Mesodermal cell (in vitro differentiated cells): Measurements from ENCODE around the gene DDX27.

Experiments
- H3K27ac ChIP-seq: 2 replicates; pipeline ENCODE4 v1.7.0; 2013; ENCODE audit warnings: mild to moderate bottlenecking, low read depth, low read length, moderate library complexity; ENCODE audit not compliant: severe bottlenecking
- H3K36me3 ChIP-seq: 2 replicates; pipeline ENCODE4 v1.7.1; 2013; ENCODE audit warnings: mild to moderate bottlenecking, low read length, moderate library complexity; ENCODE audit not compliant: control insufficient read depth, insufficient read depth
- H3K4me1 ChIP-seq: one replicate; pipeline ENCODE4 v1.7.1; 2013; ENCODE audit warnings: mild to moderate bottlenecking, low read length; ENCODE audit not compliant: insufficient read depth, control insufficient read depth, poor library complexity, severe bottlenecking
- H3K4me3 ChIP-seq: 2 replicates; pipeline ENCODE4 v1.7.0; 2013; ENCODE audit warnings: low read length, control low read depth, mild to moderate bottlenecking; ENCODE audit not compliant: insufficient read depth, poor library complexity, severe bottlenecking; ENCODE audit errors: extremely low read depth
- H3K9me3 ChIP-seq: 2 replicates; pipeline ENCODE4 v1.7.1; 2013; ENCODE audit warnings: mild to moderate bottlenecking, low read length, moderate library complexity; ENCODE audit not compliant: control insufficient read depth
- WGBS, 2 experiments: methylation state at CpG; one replicate each; pipeline ENCODE4 v1.1.5; 2013; ENCODE audit warnings: missing lambda C conversion rate in 2 of 2; ENCODE audit not compliant: insufficient coverage in 2 of 2; 5-methylcytosine and 5-hydroxymethylcytosine counted together

DDX27 gene

DNA sequence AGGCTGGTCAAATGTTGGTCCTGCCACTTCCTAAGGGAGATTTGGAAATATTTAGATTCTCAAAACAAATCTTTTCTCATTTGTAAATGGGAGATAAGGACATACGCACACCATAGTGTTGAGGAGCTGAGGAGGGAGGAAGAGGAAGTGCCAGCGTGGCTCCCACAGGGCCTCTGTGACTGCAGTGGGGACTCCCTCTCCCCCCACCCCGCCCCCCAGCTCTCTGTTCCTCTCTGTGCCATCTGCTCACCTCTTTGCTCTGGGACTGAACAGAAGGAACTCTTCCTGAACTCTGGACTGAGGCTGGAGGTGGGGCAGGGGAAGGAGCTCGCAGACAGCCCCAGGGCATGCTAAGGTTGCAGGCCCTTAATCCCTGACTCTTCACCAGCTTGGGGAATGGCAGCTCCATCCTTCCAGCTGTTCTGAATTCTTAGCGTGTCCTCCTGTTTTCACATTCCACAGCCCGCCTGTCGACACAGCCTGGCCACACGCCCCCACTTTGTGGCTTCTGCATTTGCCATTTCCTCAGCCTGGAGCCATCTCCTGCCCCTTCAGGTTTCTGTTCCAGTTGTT is 11.4 kb downstream of the DDX27 start:
- Histone ChIP-seq H3K36me3 (peaks cover 85% of the 10 kb centered on the region), H3K4me3 (no peak overlapping the region), H3K9me3 (no peaks in the 10 kb centered on the region), H3K27ac (peak overlapping the region; percentile 57), H3K4me1 (peaks cover 18% of the 10 kb centered on the region)
- WGBS, 2 experiments: 83 to 89% methylated on average over 5 of the region's 8 CpGs

DNA sequence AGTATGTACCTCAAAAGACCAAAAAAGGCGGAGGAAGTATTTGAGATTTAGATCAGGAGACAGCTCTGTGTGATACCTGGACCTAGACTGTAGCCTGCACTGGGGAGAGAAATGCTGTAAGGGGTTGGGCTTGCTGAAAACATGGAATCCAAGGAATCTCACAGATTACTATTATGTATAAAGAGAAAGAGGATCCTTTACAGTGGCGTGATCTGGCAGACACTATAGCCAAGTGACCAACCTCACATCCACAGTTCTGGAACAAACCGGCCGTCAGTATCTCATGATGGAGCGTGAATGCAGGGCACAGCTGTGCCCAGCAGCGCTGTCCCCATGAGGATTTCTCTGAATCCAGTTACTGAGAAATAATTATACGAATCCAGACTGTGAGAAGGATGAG is 12.3 kb downstream of the DDX27 start:
- 80 to 82% methylated on average over 6 of the region's 7 CpGs for WGBS, 2 experiments
- H3K27ac ChIP-seq: no peak overlapping the region
- no peak overlapping the region for H3K4me3 ChIP-seq

DNA sequence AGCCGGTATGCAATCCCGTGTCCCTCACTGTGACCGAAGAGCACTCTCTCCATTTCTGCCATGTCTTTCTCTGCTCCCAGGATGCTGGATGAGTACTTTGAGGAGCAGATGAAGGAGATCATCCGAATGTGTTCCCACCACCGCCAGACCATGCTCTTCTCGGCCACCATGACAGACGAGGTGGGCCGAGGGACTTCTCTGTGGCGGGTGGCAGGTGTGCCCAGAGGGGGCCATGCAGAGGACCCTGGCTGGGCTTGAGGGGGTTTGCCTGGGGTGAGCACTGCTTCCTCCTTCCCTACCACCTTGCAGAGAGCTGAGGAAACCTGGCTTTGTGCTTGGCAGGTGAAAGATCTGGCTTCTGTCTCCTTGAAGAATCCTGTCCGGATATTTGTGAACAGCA is 14.0 kb downstream of the DDX27 start:
- Histone ChIP-seq H3K4me3 (no peak overlapping the region), H3K9me3 (no peaks in the 10 kb centered on the region), H3K27ac (no peak overlapping the region), H3K36me3 (peaks cover 86% of the 10 kb centered on the region), H3K4me1 (peaks cover 18% of the 10 kb centered on the region)
- 88 to 98% methylated on average over 6 to 10 of the region's 10 CpGs for WGBS, 2 experiments

More for the DNA sequence above, 12.3 kb downstream of the DDX27 start:
- H3K36me3 ChIP-seq: peaks cover 83% of the 10 kb centered on the region
- no peaks in the 10 kb centered on the region for H3K9me3 ChIP-seq
- peaks cover 18% of the 10 kb centered on the region for H3K4me1 ChIP-seq

DNA sequence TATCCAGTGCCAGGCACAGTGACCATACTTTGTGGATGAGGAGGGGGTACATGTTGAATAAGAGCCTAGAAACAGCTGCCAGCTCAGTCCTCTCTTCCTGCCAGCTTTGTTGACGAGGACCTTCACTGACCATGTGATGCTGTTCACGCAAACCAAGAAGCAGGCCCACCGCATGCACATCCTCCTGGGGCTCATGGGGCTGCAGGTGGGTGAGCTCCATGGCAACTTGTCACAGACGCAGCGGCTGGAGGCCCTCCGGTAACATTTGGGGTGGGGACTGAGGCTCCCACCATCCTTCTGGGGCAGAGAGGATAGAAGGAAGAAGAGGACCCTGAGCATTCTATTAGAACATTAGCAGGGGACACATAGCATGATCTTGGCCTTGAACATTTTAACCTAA is 15.6 kb downstream of the DDX27 start:
- Histone ChIP-seq H3K36me3 (peaks cover 87% of the 10 kb centered on the region), H3K4me1 (peaks cover 15% of the 10 kb centered on the region), H3K27ac (no peak overlapping the region), H3K4me3 (no peak overlapping the region), H3K9me3 (no peaks in the 10 kb centered on the region)
- 90 to 96% methylated on average over 5 to 6 of the region's 6 CpGs for WGBS, 2 experiments

DNA sequence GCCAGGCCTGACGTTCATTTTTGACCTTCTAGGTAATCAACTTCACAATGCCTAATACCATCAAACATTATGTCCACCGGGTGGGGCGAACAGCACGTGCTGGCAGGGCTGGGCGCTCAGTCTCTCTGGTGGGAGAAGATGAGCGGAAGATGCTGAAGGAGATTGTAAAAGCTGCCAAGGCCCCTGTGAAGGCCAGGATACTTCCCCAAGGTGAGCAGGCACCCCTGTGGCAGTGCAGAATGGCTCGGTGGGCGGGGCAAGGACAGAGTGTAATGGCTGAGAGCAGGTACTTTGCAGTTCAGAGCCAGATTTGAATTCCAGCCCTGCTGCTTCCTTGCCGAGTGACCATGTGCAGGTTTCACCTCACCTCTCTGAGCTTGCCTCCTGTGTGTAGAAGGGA is 17.1 kb downstream of the DDX27 start:
- H3K36me3 ChIP-seq: peaks cover 83% of the 10 kb centered on the region
- peaks cover under 1% of the 10 kb centered on the region for H3K4me1 ChIP-seq
- 96 to 100% methylated on average over 1 to 5 of the region's 9 CpGs for WGBS, 2 experiments
- H3K27ac ChIP-seq: no peak overlapping the region
- no peaks in the 10 kb centered on the region for H3K9me3 ChIP-seq
- no peak overlapping the region for H3K4me3 ChIP-seq

DNA sequence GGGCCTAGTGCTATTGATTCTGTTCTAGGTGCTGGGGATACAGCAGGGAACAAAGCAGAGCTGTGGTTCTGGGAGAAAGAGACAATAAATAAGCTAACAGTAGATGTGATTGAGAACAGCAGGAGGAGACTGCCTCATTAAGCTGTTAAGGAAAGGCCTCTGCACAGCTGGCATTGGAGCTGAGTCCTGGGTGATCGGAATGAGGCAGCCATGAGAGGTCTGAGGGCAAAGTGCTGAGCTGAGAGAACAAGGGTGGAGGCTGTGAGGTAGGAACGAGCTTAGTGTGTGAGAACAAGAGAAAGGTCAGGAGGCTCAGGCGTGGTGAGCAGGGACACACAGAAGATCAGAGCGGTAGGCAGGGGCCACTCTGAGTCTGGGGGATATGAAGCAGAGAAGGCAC is 18.3 kb downstream of the DDX27 start:
- 88 to 94% methylated on average over 1 to 2 of the region's 4 CpGs for WGBS, 2 experiments
- H3K4me1 ChIP-seq: no peaks in the 10 kb centered on the region
- no peaks in the 10 kb centered on the region for H3K9me3 ChIP-seq
- no peak overlapping the region for H3K27ac ChIP-seq
- H3K4me3 ChIP-seq: no peak overlapping the region
- peaks cover 87% of the 10 kb centered on the region for H3K36me3 ChIP-seq

DNA sequence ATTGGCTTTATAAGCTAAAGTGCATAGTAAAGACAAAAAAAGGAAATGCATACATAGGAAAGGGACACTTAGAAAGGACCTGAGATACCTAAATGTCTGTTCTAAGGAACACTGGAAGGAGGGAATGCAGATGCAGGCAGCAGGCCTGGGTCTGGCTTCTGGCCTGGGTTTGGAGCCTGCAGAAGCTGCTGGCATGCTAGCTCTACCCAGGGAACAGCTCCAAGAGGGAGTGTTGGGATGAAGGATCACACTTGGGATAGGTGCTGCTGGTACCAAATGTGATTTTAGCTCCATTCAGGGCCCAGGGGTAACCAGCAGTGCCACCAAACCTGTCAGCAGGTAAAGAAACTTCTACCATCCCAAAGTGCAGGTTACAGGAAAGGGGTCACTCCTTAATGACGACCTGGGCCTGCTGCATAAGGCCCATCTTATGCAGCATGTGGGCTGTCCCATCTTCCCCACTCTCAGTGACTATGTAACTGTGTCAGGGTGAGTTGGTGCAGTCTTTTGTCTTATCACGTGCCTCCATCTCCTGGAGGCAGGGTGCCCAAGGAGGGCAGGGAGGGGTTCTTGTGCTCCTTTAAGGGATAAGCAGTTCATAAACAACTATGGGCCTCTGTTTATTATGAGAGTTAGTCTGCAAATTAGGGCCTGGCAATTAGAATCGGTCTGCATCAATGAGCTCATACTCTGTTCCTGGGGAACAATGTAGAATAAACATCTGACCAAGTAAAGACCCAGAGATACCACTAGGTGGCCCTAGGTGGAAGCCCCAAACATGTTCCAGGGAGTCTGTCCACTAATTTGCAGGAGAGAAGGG is 26.9 kb downstream of the DDX27 start:
- Histone ChIP-seq H3K4me3 (no peak overlapping the region), H3K27ac (no peak overlapping the region), H3K36me3 (peaks cover 94% of the 10 kb centered on the region), H3K4me1 (no peaks in the 10 kb centered on the region), H3K9me3 (no peaks in the 10 kb centered on the region)
- 61 to 88% methylated on average over 2 of the region's 3 CpGs for WGBS, 2 experiments

DNA sequence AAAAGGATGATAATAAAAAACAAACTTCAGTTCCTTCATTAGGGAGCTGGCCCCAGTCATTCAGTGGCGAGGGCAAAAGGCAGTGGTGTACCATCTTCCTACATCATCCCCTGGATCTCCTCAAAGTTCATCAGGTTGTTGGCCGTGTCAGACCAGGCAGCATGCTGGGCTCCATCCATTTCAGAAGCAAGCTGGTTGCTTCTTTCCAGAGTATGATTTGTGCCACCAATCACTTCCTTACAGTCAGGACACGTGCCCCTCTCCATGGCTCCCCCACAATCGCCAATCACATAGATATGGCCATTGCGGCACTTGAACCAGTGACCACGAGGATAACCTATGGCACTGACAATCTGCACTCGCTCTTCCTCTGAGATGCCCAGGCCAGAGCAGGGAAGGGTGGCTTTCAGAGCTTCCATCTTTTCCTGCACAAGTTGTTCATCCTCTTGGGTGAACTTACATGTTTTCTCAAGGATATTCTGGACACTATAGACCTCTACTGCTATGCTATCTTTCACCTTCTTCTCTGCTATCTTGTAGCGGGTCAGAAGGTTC is 28.0 kb downstream of the DDX27 start:
- Histone ChIP-seq H3K4me3 (no peak overlapping the region), H3K9me3 (no peaks in the 10 kb centered on the region), H3K36me3 (peaks cover 97% of the 10 kb centered on the region), H3K27ac (no peak overlapping the region), H3K4me1 (no peaks in the 10 kb centered on the region)
- 97 to 98% methylated on average over 8 of the region's 8 CpGs for WGBS, 2 experiments

DNA sequence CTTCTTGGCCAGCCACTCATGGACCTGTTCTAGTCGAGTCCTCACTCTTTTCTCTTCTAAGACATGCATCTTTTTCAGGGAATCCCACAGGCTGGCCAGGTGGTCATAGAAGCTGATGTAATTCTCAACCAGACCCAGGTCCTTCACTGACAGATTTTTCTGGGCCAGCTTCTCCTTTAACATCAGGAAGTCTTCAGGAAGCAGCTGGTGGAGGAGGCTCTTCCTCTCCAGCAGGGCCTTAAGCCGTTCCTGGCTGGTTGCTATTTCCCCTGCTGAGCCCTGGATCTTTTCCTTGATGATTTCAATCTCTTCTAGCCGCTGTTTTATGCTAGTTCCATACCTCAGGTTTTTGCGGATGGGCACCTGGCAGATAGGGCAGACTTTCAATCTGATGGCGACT is 28.6 kb downstream of the DDX27 start:
- no peak overlapping the region for H3K4me3 ChIP-seq
- peaks cover 97% of the 10 kb centered on the region for H3K36me3 ChIP-seq
- no peaks in the 10 kb centered on the region for H3K9me3 ChIP-seq
- H3K27ac ChIP-seq: no peak overlapping the region
- H3K4me1 ChIP-seq: no peaks in the 10 kb centered on the region
- WGBS, 2 experiments: 84 to 88% methylated on average over 4 to 5 of the region's 5 CpGs

DNA sequence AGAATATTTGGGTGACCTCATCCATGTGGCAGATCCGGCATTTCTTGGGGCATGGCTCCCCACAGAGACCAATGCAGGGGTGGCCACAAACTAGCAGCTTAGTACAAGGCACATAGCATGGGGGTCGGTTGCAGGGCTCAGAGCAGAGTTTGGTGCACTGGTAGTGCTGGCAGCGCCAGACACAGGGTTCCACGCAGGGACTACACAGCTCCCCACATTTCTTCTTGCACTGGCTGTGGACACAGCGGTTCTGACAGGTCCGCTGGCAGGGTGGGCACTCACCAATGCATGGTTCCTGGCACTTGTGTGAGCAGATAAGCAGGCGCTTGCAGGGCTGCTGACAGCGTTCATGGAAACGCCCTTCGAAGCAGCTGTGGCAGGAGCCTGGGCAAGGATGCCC is 29.1 kb downstream of the DDX27 start:
- Histone ChIP-seq H3K9me3 (no peaks in the 10 kb centered on the region), H3K4me3 (no peak overlapping the region), H3K36me3 (peaks cover 97% of the 10 kb centered on the region), H3K27ac (no peak overlapping the region), H3K4me1 (no peaks in the 10 kb centered on the region)
- WGBS, 2 experiments: 93 to 96% methylated on average over 10 of the region's 10 CpGs
